Loucy (cell line): ENCODE measurements around the gene SLC35F6.

Experiments
- EZH2phosphoT487 ChIP-seq: fragments of 200-600 bp; IDR thresholded peaks from 2 replicates; pipeline ENCODE4 v1.6.1; 2018; ENCODE audit warnings: antibody characterized with exemption, mild to moderate bottlenecking, moderate library complexity, borderline replicate concordance
- TF ChIP-seq, protein P1 (sequence below): fragments of 200-600 bp; sonication (generic); conservative IDR thresholded peaks from 2 replicates; pipeline ENCODE4 v1.5.1; 2014; ENCODE audit warnings: mild to moderate bottlenecking, antibody characterized with exemption, low read length

GRCh38 chr2:26735097-26735496 lies 29.0 kb upstream of the SLC35F6 start:
- TF ChIP-seq, protein P1, sequence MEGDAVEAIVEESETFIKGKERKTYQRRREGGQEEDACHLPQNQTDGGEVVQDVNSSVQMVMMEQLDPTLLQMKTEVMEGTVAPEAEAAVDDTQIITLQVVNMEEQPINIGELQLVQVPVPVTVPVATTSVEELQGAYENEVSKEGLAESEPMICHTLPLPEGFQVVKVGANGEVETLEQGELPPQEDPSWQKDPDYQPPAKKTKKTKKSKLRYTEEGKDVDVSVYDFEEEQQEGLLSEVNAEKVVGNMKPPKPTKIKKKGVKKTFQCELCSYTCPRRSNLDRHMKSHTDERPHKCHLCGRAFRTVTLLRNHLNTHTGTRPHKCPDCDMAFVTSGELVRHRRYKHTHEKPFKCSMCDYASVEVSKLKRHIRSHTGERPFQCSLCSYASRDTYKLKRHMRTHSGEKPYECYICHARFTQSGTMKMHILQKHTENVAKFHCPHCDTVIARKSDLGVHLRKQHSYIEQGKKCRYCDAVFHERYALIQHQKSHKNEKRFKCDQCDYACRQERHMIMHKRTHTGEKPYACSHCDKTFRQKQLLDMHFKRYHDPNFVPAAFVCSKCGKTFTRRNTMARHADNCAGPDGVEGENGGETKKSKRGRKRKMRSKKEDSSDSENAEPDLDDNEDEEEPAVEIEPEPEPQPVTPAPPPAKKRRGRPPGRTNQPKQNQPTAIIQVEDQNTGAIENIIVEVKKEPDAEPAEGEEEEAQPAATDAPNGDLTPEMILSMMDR, result no peak
- TF ChIP-seq EZH2phosphoT487, result no peak
